Panc1 (cell line): ENCODE data around the gene SSC5D. TPM values are rescaled to one million over a fixed set of nuclear protein-coding genes. Genes with fewer than 3 reads are reported as not detected.

ENCODE experiments used
- ATAC-seq: fragments of 200-7000 bp; cut with Tn5 transposase; 2 replicates; pipeline ENCODE4 v1.9.1; 2020; ENCODE audit warnings: mild to moderate bottlenecking, moderate library complexity
- BruUV-seq: library from RNA; stranded (reverse); fragments of 400-500 nt; replicated peaks from 2 replicates; lab custom pipeline; 2021; lab: Mats Ljungman, UMichigan
- CTCF ChIA-PET: fragments of 300-600 bp; sonication (Branson Sonifier 250); formaldehyde crosslinking; loops from one replicate; lab custom pipeline; 2022; ENCODE audit warnings: antibody characterized with exemption; lab: Charles Lee
- POLR2A ChIA-PET: fragments of 300-600 bp; sonication (Branson Sonifier 250); formaldehyde crosslinking; loops from one replicate; lab custom pipeline; 2022; ENCODE audit warnings: antibody characterized with exemption; lab: Charles Lee
- DNase-seq: peaks from one replicate; pipeline ENCODE4 v3.0.0-alpha.2; 2010; ENCODE audit warnings: low read depth, low spot score
- H3K27ac ChIP-seq: 2 replicates; pipeline ENCODE4 v1.5.1; 2011; ENCODE audit warnings: mild to moderate bottlenecking, low read length, inconsistent platforms
- H3K27me3 ChIP-seq: fragments of 200-500 bp; sonication (Bioruptor generic); 2 replicates; pipeline ENCODE4 v1.6.0; 2014; ENCODE audit warnings: low read length, inconsistent platforms; ENCODE audit not compliant: control insufficient read depth, insufficient read depth
- H3K36me3 ChIP-seq: fragments of 200-500 bp; sonication (Bioruptor generic); 2 replicates; pipeline ENCODE4 v1.5.1; 2014; ENCODE audit warnings: inconsistent platforms, mild to moderate bottlenecking, low read length, moderate library complexity; ENCODE audit not compliant: control insufficient read depth, insufficient read depth
- H3K4me1 ChIP-seq: 2 replicates; pipeline ENCODE4 v1.5.1; 2011; ENCODE audit warnings: inconsistent platforms, mild to moderate bottlenecking, low read length, moderate library complexity; ENCODE audit not compliant: control insufficient read depth, insufficient read depth
- H3K4me3 ChIP-seq, 2 experiments: 2 replicates each; pipeline ENCODE4 v1.5.1; 2011 to 2012; ENCODE audit warnings: low read depth in 2 of 2, low read length in 2 of 2, mild to moderate bottlenecking in 2 of 2, inconsistent platforms in 1 of 2, moderate library complexity in 1 of 2
- H3K9me3 ChIP-seq: fragments of 200-500 bp; sonication (Bioruptor generic); 2 replicates; pipeline ENCODE4 v1.5.1; 2014; ENCODE audit warnings: low read depth, mild to moderate bottlenecking, inconsistent platforms, low read length, moderate library complexity; ENCODE audit not compliant: control insufficient read depth, insufficient read depth
- POLR2AphosphoS5 ChIP-seq: IDR thresholded peaks from 2 replicates; pipeline ENCODE4 v1.6.1; 2012; ENCODE audit warnings: mild to moderate bottlenecking, low read depth, low read length, moderate library complexity
- SIN3A ChIP-seq: IDR thresholded peaks from 2 replicates; pipeline ENCODE4 v1.6.1; 2012; ENCODE audit warnings: low read depth, mild to moderate bottlenecking, low read length, moderate library complexity, borderline replicate concordance; ENCODE audit not compliant: insufficient read depth
- TCF7L2 ChIP-seq: IDR thresholded peaks from 2 replicates; pipeline ENCODE4 v1.6.1; 2011; ENCODE audit warnings: mild to moderate bottlenecking, low read depth, low read length, inconsistent platforms
- in situ Hi-C: cut with HindIII; loops from 2 replicates; pipeline ENCODE4 v1.10.0; 2016; ENCODE audit warnings: low sequenced_read_pairs, low pct_unique_long_range_greater_than_20kb
- intact Hi-C: fragments of 100-400 bp; cut with micrococcal nuclease; formaldehyde crosslinking; loops from one replicate; pipeline ENCODE4 v1.10.0; 2022; ENCODE audit not compliant: unreplicated experiment
- total RNA-seq: library from RNA; stranded (reverse); gene quantifications from one replicate; pipeline ENCODE4 v1.2.1, GENCODE V29; 2021; ENCODE audit not compliant: unreplicated experiment
- TF ChIP-seq, protein P1 (sequence below): fragments of 450-650 bp; IDR thresholded peaks from 2 replicates; pipeline ENCODE4 v1.5.1; 2017; ENCODE audit warnings: mild to moderate bottlenecking
- TF ChIP-seq, protein P2 (sequence below), 2 experiments: IDR thresholded peaks; 2 replicates each; pipeline ENCODE4 v1.6.1; 2011 to 2012; ENCODE audit warnings: low read depth in 2 of 2, control low read depth in 1 of 2, low read length in 1 of 2, mild to moderate bottlenecking in 1 of 2, moderate library complexity in 1 of 2; ENCODE audit not compliant: insufficient read depth in 1 of 2

SSC5D gene
- total RNA-seq, 1 experiment from 2014 or later = 13.0 TPM

DNA sequence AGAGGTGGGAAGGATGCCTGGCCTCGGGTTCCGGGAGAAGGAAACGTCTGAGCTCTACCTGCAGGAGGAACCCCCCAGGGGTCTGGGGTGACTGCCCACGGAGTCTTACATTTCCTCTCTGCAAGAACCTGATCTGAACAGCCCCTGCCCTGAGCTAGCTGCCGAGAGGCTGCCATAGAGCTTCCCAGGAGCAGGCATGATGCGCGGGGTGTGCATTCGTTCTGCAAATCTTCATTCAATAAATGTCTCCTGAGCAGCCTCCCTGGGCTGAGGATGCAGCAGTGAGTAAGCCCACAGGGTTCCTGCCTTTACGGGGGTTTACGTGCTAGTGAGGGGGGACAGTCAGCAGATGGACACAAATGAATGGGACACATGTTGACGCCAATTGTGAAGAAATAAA is 43.6 kb upstream of the SSC5D start:
- ChIA-PET CTCF (no interaction called here), POLR2A (no interaction called here)
- DNase-seq = no peak
- in situ Hi-C loops (no loop called here), intact Hi-C loops (no loop called here)
- no TSS peak for BruUV-seq
- Histone ChIP-seq H3K4me3 (no peak overlapping the region), H3K27me3 (peaks cover 21% of the 10 kb centered on the region), H3K27ac (no peak overlapping the region), H3K4me1 (peaks cover 15% of the 10 kb centered on the region), H3K9me3 (no peaks in the 10 kb centered on the region), H3K36me3 (no peaks in the 10 kb centered on the region)
- no peak for TF ChIP-seq SIN3A
- TF ChIP-seq TCF7L2 = no peak
- TF ChIP-seq POLR2AphosphoS5 = no peak
- TF ChIP-seq, protein P1, sequence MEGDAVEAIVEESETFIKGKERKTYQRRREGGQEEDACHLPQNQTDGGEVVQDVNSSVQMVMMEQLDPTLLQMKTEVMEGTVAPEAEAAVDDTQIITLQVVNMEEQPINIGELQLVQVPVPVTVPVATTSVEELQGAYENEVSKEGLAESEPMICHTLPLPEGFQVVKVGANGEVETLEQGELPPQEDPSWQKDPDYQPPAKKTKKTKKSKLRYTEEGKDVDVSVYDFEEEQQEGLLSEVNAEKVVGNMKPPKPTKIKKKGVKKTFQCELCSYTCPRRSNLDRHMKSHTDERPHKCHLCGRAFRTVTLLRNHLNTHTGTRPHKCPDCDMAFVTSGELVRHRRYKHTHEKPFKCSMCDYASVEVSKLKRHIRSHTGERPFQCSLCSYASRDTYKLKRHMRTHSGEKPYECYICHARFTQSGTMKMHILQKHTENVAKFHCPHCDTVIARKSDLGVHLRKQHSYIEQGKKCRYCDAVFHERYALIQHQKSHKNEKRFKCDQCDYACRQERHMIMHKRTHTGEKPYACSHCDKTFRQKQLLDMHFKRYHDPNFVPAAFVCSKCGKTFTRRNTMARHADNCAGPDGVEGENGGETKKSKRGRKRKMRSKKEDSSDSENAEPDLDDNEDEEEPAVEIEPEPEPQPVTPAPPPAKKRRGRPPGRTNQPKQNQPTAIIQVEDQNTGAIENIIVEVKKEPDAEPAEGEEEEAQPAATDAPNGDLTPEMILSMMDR = no peak
- TF ChIP-seq, protein P2, sequence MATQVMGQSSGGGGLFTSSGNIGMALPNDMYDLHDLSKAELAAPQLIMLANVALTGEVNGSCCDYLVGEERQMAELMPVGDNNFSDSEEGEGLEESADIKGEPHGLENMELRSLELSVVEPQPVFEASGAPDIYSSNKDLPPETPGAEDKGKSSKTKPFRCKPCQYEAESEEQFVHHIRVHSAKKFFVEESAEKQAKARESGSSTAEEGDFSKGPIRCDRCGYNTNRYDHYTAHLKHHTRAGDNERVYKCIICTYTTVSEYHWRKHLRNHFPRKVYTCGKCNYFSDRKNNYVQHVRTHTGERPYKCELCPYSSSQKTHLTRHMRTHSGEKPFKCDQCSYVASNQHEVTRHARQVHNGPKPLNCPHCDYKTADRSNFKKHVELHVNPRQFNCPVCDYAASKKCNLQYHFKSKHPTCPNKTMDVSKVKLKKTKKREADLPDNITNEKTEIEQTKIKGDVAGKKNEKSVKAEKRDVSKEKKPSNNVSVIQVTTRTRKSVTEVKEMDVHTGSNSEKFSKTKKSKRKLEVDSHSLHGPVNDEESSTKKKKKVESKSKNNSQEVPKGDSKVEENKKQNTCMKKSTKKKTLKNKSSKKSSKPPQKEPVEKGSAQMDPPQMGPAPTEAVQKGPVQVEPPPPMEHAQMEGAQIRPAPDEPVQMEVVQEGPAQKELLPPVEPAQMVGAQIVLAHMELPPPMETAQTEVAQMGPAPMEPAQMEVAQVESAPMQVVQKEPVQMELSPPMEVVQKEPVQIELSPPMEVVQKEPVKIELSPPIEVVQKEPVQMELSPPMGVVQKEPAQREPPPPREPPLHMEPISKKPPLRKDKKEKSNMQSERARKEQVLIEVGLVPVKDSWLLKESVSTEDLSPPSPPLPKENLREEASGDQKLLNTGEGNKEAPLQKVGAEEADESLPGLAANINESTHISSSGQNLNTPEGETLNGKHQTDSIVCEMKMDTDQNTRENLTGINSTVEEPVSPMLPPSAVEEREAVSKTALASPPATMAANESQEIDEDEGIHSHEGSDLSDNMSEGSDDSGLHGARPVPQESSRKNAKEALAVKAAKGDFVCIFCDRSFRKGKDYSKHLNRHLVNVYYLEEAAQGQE (IDR thresholded peaks at IDR 0.05; ENCODE audit: insufficient read depth in 1 of 2, low read depth in 2 of 2, low read length in 1 of 2) = no peak
- ATAC-seq = no peak

- no peaks in the 10 kb centered on the region for H3K9me3 ChIP-seq
- ChIA-PET POLR2A (interaction anchor here (0.6 kb wide), 1 partner anchor 435 kb away, joined by 3 read pairs; no protein-coding TSS in a partner anchor), CTCF (no interaction called here)
- intact Hi-C loops = no loop called here
- peaks cover 15% of the 10 kb centered on the region for H3K4me1 ChIP-seq
- no peak overlapping the region for H3K4me3 ChIP-seq
- DNase-seq (no peak), ATAC-seq (no peak)
- no peak overlapping the region for H3K27ac ChIP-seq
- peaks cover 25% of the 10 kb centered on the region for H3K27me3 ChIP-seq
- TF ChIP-seq, protein P1 = no peak
- no peak for TF ChIP-seq SIN3A
- TF ChIP-seq, protein P2 (IDR thresholded peaks at IDR 0.05; ENCODE audit: insufficient read depth in 1 of 2, low read depth in 2 of 2, low read length in 1 of 2) = no peak
- no peak for TF ChIP-seq POLR2AphosphoS5
- no peak for TF ChIP-seq TCF7L2
- BruUV-seq = no TSS peak
- no peaks in the 10 kb centered on the region for H3K36me3 ChIP-seq
- in situ Hi-C loops = no loop called here
These were observed 42.2 kb upstream of the SSC5D start for GRCh38 chr19:55446060-55446459.
